Muscle layer of colon (tissue), 2 donors: ENCODE measurements around the gene IRX6.

Experiments used
- H3K27ac ChIP-seq: one replicate; pipeline ENCODE4 v1.7.0; 2013; ENCODE audit warnings: low read depth, mild to moderate bottlenecking, low read length, moderate library complexity
- H3K27me3 ChIP-seq, 2 donors: one replicate each; pipeline ENCODE4 v1.7.0; 2013; ENCODE audit warnings: low read length in 2 of 2, mild to moderate bottlenecking in 2 of 2; ENCODE audit not compliant: insufficient read depth in 2 of 2, control insufficient read depth in 1 of 2
- H3K36me3 ChIP-seq: one replicate; pipeline ENCODE4 v1.7.0; 2013; ENCODE audit warnings: mild to moderate bottlenecking, low read length; ENCODE audit not compliant: insufficient read depth
- H3K4me1 ChIP-seq: one replicate; pipeline ENCODE4 v1.7.0; 2013; ENCODE audit warnings: mild to moderate bottlenecking, low read length; ENCODE audit not compliant: insufficient read depth
- H3K4me3 ChIP-seq, 2 donors: one replicate each; pipeline ENCODE4 v1.7.0; 2013; ENCODE audit warnings: low read length in 2 of 2, low read depth in 1 of 2, mild to moderate bottlenecking in 1 of 2, moderate library complexity in 1 of 2
- H3K9ac ChIP-seq: one replicate; pipeline ENCODE4 v1.7.0; 2013; ENCODE audit warnings: low read length
- H3K9me3 ChIP-seq: one replicate; pipeline ENCODE4 v1.7.0; 2013; ENCODE audit warnings: mild to moderate bottlenecking, low read length
- donor health status: abdominal sarcoma.
- donor health status: Adenocarcinoma of cecum.

The IRX6 gene

GRCh38 chr16:55369151-55369550, 45.1 kb downstream of the IRX6 start:
- Histone ChIP-seq H3K4me1 (no peaks in the 10 kb centered on the region), H3K4me3 (no peak overlapping the region), H3K36me3 (no peaks in the 10 kb centered on the region), H3K9ac (no peak overlapping the region), H3K9me3 (no peaks in the 10 kb centered on the region), H3K27me3 (peaks cover 11 to 30% of the 10 kb centered on the region in 2 donors), H3K27ac (no peak overlapping the region)

- peaks cover 11 to 30% of the 10 kb centered on the region in 2 donors for H3K27me3 ChIP-seq
- no peak overlapping the region for H3K27ac ChIP-seq
- no peaks in the 10 kb centered on the region for H3K9me3 ChIP-seq
- no peaks in the 10 kb centered on the region for H3K4me1 ChIP-seq
- H3K4me3 ChIP-seq = no peak overlapping the region
- no peaks in the 10 kb centered on the region for H3K36me3 ChIP-seq
- H3K9ac ChIP-seq = no peak overlapping the region
Measured at GRCh38 chr16:55370762-55371482, 46.9 kb downstream of the IRX6 start.

GRCh38 chr16:55372792-55373488, 48.9 kb downstream of the IRX6 start:
- Histone ChIP-seq H3K4me1 (no peaks in the 10 kb centered on the region), H3K9me3 (no peaks in the 10 kb centered on the region), H3K4me3 (no peak overlapping the region), H3K27me3 (peaks cover 11 to 26% of the 10 kb centered on the region in 2 donors), H3K27ac (no peak overlapping the region), H3K36me3 (no peaks in the 10 kb centered on the region), H3K9ac (no peak overlapping the region)

- no peak overlapping the region for H3K9ac ChIP-seq
- H3K27ac ChIP-seq = no peak overlapping the region
- H3K4me1 ChIP-seq = no peaks in the 10 kb centered on the region
- H3K27me3 ChIP-seq = peaks cover 11 to 23% of the 10 kb centered on the region in 2 donors
- H3K4me3 ChIP-seq = no peak overlapping the region
- H3K36me3 ChIP-seq = no peaks in the 10 kb centered on the region
- H3K9me3 ChIP-seq = no peaks in the 10 kb centered on the region
Measured at GRCh38 chr16:55373489-55373832, 49.5 kb downstream of the IRX6 start.

GRCh38 chr16:55376045-55376444, 52.0 kb downstream of the IRX6 start:
- no peak overlapping the region for H3K9ac ChIP-seq
- H3K36me3 ChIP-seq = no peaks in the 10 kb centered on the region
- H3K27ac ChIP-seq = no peak overlapping the region
- no peaks in the 10 kb centered on the region for H3K9me3 ChIP-seq
- H3K4me1 ChIP-seq = no peaks in the 10 kb centered on the region
- H3K27me3 ChIP-seq = peaks cover 0 to 7% of the 10 kb centered on the region in 2 donors
- no peak overlapping the region for H3K4me3 ChIP-seq

GRCh38 chr16:55376567-55377167, 52.7 kb downstream of the IRX6 start:
- no peak overlapping the region for H3K4me3 ChIP-seq
- no peaks in the 10 kb centered on the region for H3K4me1 ChIP-seq
- no peaks in the 10 kb centered on the region for H3K9me3 ChIP-seq
- peaks cover 0 to under 1% of the 10 kb centered on the region in 2 donors for H3K27me3 ChIP-seq
- H3K27ac ChIP-seq = no peak overlapping the region
- no peaks in the 10 kb centered on the region for H3K36me3 ChIP-seq
- no peak overlapping the region for H3K9ac ChIP-seq

- H3K4me3 ChIP-seq = no peak overlapping the region
- no peaks in the 10 kb centered on the region for H3K4me1 ChIP-seq
- no peaks in the 10 kb centered on the region for H3K27me3 ChIP-seq
- H3K9me3 ChIP-seq = no peaks in the 10 kb centered on the region
- no peaks in the 10 kb centered on the region for H3K36me3 ChIP-seq
- no peak overlapping the region for H3K27ac ChIP-seq
- no peak overlapping the region for H3K9ac ChIP-seq
Measured at GRCh38 chr16:55377840-55378239, 53.8 kb downstream of the IRX6 start.

GRCh38 chr16:55378616-55379015, 54.6 kb downstream of the IRX6 start:
- H3K27me3 ChIP-seq = no peaks in the 10 kb centered on the region
- H3K36me3 ChIP-seq = no peaks in the 10 kb centered on the region
- H3K4me3 ChIP-seq = no peak overlapping the region
- no peak overlapping the region for H3K9ac ChIP-seq
- H3K27ac ChIP-seq = no peak overlapping the region
- H3K9me3 ChIP-seq = no peaks in the 10 kb centered on the region
- H3K4me1 ChIP-seq = no peaks in the 10 kb centered on the region

GRCh38 chr16:55379371-55379770, 55.4 kb downstream of the IRX6 start:
- Histone ChIP-seq H3K36me3 (no peaks in the 10 kb centered on the region), H3K27me3 (no peaks in the 10 kb centered on the region), H3K27ac (no peak overlapping the region), H3K9me3 (no peaks in the 10 kb centered on the region), H3K4me1 (no peaks in the 10 kb centered on the region), H3K9ac (no peak overlapping the region), H3K4me3 (no peak overlapping the region)

- Histone ChIP-seq H3K4me3 (no peak overlapping the region), H3K9ac (no peak overlapping the region), H3K9me3 (no peaks in the 10 kb centered on the region), H3K4me1 (no peaks in the 10 kb centered on the region), H3K27me3 (no peaks in the 10 kb centered on the region), H3K36me3 (no peaks in the 10 kb centered on the region), H3K27ac (no peak overlapping the region)
Measured at GRCh38 chr16:55379876-55380390, 55.9 kb downstream of the IRX6 start.
